ENCODE data around the gene EGFR.

DNA sequence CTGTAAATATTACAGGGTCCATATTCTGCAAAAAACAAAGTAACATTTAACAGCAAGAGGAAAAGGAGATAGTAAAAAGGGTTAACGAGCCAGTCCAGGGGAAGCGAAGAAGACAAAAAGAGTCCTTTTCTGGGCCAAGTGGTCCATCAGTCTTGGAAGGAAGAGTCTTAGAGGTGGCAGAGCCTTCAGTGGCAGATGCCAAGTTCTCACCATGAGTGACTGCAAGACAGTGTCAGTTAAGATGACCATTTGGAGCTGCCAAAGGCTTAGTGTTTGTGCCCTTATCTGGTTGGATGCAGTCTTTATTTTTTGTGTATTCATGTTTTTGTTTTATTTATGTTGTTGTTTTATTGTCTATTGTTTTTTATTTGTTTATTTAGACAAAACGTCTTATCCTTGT is 220.6 kb downstream of the EGFR start:
- TF ChIP-seq, protein P1, sequence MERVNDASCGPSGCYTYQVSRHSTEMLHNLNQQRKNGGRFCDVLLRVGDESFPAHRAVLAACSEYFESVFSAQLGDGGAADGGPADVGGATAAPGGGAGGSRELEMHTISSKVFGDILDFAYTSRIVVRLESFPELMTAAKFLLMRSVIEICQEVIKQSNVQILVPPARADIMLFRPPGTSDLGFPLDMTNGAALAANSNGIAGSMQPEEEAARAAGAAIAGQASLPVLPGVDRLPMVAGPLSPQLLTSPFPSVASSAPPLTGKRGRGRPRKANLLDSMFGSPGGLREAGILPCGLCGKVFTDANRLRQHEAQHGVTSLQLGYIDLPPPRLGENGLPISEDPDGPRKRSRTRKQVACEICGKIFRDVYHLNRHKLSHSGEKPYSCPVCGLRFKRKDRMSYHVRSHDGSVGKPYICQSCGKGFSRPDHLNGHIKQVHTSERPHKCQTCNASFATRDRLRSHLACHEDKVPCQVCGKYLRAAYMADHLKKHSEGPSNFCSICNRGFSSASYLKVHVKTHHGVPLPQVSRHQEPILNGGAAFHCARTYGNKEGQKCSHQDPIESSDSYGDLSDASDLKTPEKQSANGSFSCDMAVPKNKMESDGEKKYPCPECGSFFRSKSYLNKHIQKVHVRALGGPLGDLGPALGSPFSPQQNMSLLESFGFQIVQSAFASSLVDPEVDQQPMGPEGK (CRISPR knock-in tag; IDR thresholded peaks at IDR 0.05; ENCODE audit: borderline replicate concordance): no peak
- TF ChIP-seq, protein P2, sequence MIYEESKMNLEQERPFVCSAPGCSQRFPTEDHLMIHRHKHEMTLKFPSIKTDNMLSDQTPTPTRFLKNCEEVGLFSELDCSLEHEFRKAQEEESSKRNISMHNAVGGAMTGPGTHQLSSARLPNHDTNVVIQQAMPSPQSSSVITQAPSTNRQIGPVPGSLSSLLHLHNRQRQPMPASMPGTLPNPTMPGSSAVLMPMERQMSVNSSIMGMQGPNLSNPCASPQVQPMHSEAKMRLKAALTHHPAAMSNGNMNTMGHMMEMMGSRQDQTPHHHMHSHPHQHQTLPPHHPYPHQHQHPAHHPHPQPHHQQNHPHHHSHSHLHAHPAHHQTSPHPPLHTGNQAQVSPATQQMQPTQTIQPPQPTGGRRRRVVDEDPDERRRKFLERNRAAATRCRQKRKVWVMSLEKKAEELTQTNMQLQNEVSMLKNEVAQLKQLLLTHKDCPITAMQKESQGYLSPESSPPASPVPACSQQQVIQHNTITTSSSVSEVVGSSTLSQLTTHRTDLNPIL (CRISPR knock-in tag; IDR thresholded peaks at IDR 0.05; ENCODE audit: low read depth): no peak
- TF ChIP-seq PPARA (CRISPR knock-in tag; IDR thresholded peaks at IDR 0.05; ENCODE audit: borderline replicate concordance) (no peak), ESRRG (CRISPR knock-in tag; IDR thresholded peaks at IDR 0.05) (no peak), ZFP30 (CRISPR knock-in tag; IDR thresholded peaks at IDR 0.05) (no peak), ZC3H10 (CRISPR knock-in tag; IDR thresholded peaks at IDR 0.05) (no peak), ARNTL (CRISPR knock-in tag; IDR thresholded peaks at IDR 0.05; ENCODE audit: borderline replicate concordance, low read depth) (no peak), ZNF8 (CRISPR knock-in tag; IDR thresholded peaks at IDR 0.05) (no peak), OSR1 (CRISPR knock-in tag; IDR thresholded peaks at IDR 0.05) (no peak)
- TF ChIP-seq, protein P3, sequence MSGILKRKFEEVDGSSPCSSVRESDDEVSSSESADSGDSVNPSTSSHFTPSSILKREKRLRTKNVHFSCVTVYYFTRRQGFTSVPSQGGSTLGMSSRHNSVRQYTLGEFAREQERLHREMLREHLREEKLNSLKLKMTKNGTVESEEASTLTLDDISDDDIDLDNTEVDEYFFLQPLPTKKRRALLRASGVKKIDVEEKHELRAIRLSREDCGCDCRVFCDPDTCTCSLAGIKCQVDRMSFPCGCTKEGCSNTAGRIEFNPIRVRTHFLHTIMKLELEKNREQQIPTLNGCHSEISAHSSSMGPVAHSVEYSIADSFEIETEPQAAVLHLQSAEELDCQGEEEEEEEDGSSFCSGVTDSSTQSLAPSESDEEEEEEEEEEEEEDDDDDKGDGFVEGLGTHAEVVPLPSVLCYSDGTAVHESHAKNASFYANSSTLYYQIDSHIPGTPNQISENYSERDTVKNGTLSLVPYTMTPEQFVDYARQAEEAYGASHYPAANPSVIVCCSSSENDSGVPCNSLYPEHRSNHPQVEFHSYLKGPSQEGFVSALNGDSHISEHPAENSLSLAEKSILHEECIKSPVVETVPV (CRISPR knock-in tag; IDR thresholded peaks at IDR 0.05): no peak
- TF ChIP-seq, protein P4, sequence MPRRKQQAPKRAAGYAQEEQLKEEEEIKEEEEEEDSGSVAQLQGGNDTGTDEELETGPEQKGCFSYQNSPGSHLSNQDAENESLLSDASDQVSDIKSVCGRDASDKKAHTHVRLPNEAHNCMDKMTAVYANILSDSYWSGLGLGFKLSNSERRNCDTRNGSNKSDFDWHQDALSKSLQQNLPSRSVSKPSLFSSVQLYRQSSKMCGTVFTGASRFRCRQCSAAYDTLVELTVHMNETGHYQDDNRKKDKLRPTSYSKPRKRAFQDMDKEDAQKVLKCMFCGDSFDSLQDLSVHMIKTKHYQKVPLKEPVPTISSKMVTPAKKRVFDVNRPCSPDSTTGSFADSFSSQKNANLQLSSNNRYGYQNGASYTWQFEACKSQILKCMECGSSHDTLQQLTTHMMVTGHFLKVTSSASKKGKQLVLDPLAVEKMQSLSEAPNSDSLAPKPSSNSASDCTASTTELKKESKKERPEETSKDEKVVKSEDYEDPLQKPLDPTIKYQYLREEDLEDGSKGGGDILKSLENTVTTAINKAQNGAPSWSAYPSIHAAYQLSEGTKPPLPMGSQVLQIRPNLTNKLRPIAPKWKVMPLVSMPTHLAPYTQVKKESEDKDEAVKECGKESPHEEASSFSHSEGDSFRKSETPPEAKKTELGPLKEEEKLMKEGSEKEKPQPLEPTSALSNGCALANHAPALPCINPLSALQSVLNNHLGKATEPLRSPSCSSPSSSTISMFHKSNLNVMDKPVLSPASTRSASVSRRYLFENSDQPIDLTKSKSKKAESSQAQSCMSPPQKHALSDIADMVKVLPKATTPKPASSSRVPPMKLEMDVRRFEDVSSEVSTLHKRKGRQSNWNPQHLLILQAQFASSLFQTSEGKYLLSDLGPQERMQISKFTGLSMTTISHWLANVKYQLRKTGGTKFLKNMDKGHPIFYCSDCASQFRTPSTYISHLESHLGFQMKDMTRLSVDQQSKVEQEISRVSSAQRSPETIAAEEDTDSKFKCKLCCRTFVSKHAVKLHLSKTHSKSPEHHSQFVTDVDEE (CRISPR knock-in tag; IDR thresholded peaks at IDR 0.05): no peak

Data from SK-N-SH treated with all-trans-retinoic acid at 6 μM for 48 hours (cell line).